Suprapubic skin (tissue), 4 donors: ENCODE results near the gene REEP6. TPM values are rescaled to one million over a fixed set of nuclear protein-coding genes. Genes with fewer than 3 reads are reported as not detected.

Source experiments
- DNase-seq, 2 donors: peaks; one replicate each; pipeline ENCODE4 v3.0.0-alpha.2; 2019; ENCODE audit warnings: low spot score in 2 of 2
- H3K27ac ChIP-seq: fragments of 200-600 bp; sonication (generic); one replicate; pipeline ENCODE4 v1.5.1; 2019
- H3K27me3 ChIP-seq: fragments of 200-600 bp; sonication (generic); one replicate; pipeline ENCODE4 v1.5.1; 2019
- H3K36me3 ChIP-seq: fragments of 200-600 bp; sonication (generic); one replicate; pipeline ENCODE4 v1.5.1; 2019
- H3K4me1 ChIP-seq: fragments of 200-600 bp; sonication (generic); one replicate; pipeline ENCODE4 v1.5.1; 2019
- H3K4me3 ChIP-seq: fragments of 200-600 bp; sonication (generic); one replicate; pipeline ENCODE4 v1.5.1; 2019; ENCODE audit warnings: mild to moderate bottlenecking
- H3K9me3 ChIP-seq: fragments of 200-600 bp; sonication (generic); one replicate; pipeline ENCODE4 v1.5.1; 2019
- CTCF ChIP-seq, 2 donors: fragments of 200-600 bp in 1 of 2; fragments of 450-650 bp in 1 of 2; sonication (generic) in 1 of 2; IDR thresholded peaks; one replicate each; pipeline ENCODE4 v1.5.1; 2016 to 2019; ENCODE audit warnings: antibody characterized with exemption in 2 of 2, mild to moderate bottlenecking in 1 of 2, moderate library complexity in 1 of 2
- EP300 ChIP-seq: sonication (generic); formaldehyde crosslinking; IDR thresholded peaks from one replicate; pipeline ENCODE4 v1.6.1; 2017; ENCODE audit warnings: antibody characterized with exemption
- POLR2A ChIP-seq, 2 donors: fragments of 450-650 bp; IDR thresholded peaks; one replicate each; pipeline ENCODE4 v1.6.1; 2017; ENCODE audit warnings: antibody characterized with exemption in 2 of 2, mild to moderate bottlenecking in 2 of 2, moderate library complexity in 2 of 2
- POLR2AphosphoS5 ChIP-seq, 3 donors: sonication (generic); formaldehyde crosslinking; IDR thresholded peaks; one replicate each; pipeline ENCODE4 v1.6.1; 2017; ENCODE audit warnings: antibody characterized with exemption in 3 of 3
- WGBS: methylation state at CpG from one replicate; pipeline ENCODE4 v1.1.5; 2018; 5-methylcytosine and 5-hydroxymethylcytosine counted together
- total RNA-seq, 4 donors: library from RNA; depleted of rRNA; stranded (reverse); fragments of >200 nt; gene quantifications; one replicate each; pipeline ENCODE4 v1.1.0, GENCODE V29; 2016

REEP6 gene
- total RNA-seq, 4 donors from 2014 or later: 3.2 to 11.8 (median 8.1) TPM

GRCh38 chr19:1520203-1520780, 29.3 kb downstream of the REEP6 start:
- Histone ChIP-seq H3K36me3 (no peaks in the 10 kb centered on the region), H3K27ac (no peak overlapping the region), H3K4me3 (no peak overlapping the region), H3K9me3 (no peaks in the 10 kb centered on the region), H3K27me3 (peaks cover 38% of the 10 kb centered on the region), H3K4me1 (peaks cover 13% of the 10 kb centered on the region)
- 82% methylated on average over 9 of the region's 17 CpGs for WGBS
- DNase-seq: no peak
- TF ChIP-seq EP300: no peak
- TF ChIP-seq POLR2A (IDR thresholded peaks at IDR 0.05): no peak
- TF ChIP-seq CTCF (IDR thresholded peaks at IDR 0.05): no peak
- no peak for TF ChIP-seq POLR2AphosphoS5 (IDR thresholded peaks at IDR 0.05)

DNA sequence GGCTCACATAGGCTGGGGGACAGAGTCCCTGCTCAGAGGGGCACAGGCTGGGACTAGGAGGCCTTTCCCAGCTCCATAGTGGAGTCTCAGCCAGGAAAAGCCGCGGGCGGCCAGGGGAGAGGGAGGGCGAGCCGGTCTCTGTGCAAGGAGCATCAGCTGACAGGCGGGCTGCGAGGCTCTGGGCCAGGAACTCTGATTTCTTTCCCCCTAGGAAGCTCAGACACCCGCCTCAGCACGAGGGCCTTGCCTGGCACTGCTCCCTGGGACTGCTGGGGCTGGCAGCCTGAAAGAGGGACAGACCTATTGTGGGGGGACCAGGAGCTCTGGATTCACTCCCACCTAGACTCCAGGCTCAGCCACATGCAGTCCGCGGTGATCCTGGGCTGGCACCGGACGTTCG, 30.7 kb downstream of the REEP6 start:
- WGBS: 65% methylated on average over 4 of the region's 14 CpGs

DNA sequence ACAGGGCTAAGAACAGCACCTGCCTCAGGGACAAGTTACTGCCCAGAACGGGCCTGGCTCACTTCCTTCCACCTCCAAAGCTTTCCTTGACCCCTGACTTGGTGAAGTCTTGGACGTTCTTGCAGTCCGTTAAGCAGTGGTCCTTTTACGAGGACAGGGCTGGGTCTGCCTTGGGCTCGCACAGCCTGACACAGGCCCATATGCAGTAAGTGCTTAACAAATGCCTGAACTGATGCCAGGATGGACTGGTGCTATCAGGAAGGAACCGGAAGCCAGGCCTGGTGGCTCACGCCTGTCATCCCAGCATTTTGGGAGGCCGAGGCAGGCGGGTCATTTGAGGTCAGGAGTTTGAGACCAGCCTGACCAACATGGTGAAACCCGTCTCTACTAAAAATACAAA, 31.1 kb downstream of the REEP6 start:
- H3K4me1 ChIP-seq: peaks cover 13% of the 10 kb centered on the region
- no peak for TF ChIP-seq CTCF (IDR thresholded peaks at IDR 0.05)
- no peak for TF ChIP-seq POLR2AphosphoS5 (IDR thresholded peaks at IDR 0.05)
- TF ChIP-seq POLR2A (IDR thresholded peaks at IDR 0.05): no peak
- no peak for TF ChIP-seq EP300
- no peaks in the 10 kb centered on the region for H3K36me3 ChIP-seq
- H3K4me3 ChIP-seq: no peak overlapping the region
- DNase-seq: no peak
- peaks cover 56% of the 10 kb centered on the region for H3K27me3 ChIP-seq
- H3K27ac ChIP-seq: no peak overlapping the region
- 73% methylated on average over 10 of the region's 10 CpGs for WGBS
- no peaks in the 10 kb centered on the region for H3K9me3 ChIP-seq

More for the DNA sequence above, 30.7 kb downstream of the REEP6 start:
- Histone ChIP-seq H3K27ac (no peak overlapping the region), H3K9me3 (no peaks in the 10 kb centered on the region), H3K4me3 (no peak overlapping the region), H3K4me1 (peaks cover 13% of the 10 kb centered on the region), H3K27me3 (peaks cover 52% of the 10 kb centered on the region), H3K36me3 (no peaks in the 10 kb centered on the region)
- DNase-seq: no peak
- TF ChIP-seq POLR2AphosphoS5 (IDR thresholded peaks at IDR 0.05): no peak
- TF ChIP-seq CTCF (IDR thresholded peaks at IDR 0.05): no peak
- TF ChIP-seq EP300: no peak
- no peak for TF ChIP-seq POLR2A (IDR thresholded peaks at IDR 0.05)

- peaks cover 13% of the 10 kb centered on the region for H3K4me1 ChIP-seq
- no peak for DNase-seq
- no peak overlapping the region for H3K27ac ChIP-seq
- TF ChIP-seq CTCF (IDR thresholded peaks at IDR 0.05): no peak
- no peak for TF ChIP-seq POLR2AphosphoS5 (IDR thresholded peaks at IDR 0.05)
- TF ChIP-seq EP300: no peak
- TF ChIP-seq POLR2A (IDR thresholded peaks at IDR 0.05): no peak
- 40% methylated on average over 1 of the region's 18 CpGs for WGBS
- no peaks in the 10 kb centered on the region for H3K9me3 ChIP-seq
- peaks cover 64% of the 10 kb centered on the region for H3K27me3 ChIP-seq
- no peak overlapping the region for H3K4me3 ChIP-seq
- H3K36me3 ChIP-seq: no peaks in the 10 kb centered on the region
Measured at GRCh38 chr19:1522838-1523237, 31.9 kb downstream of the REEP6 start.

GRCh38 chr19:1523412-1524286, 32.7 kb downstream of the REEP6 start, which contains the start of gene PLK5:
Gene PLK5 (plus strand): TSS chr19:1524077. CDS start chr19:1526997, 2,920 bp downstream.
- DNase-seq: no peak
- Histone ChIP-seq H3K4me3 (peak within 1 kb of the TSS; percentile 46), H3K9me3 (no peaks in the 10 kb centered on the region), H3K27me3 (peaks cover 68% of the 10 kb centered on the region), H3K36me3 (no peaks in the 10 kb centered on the region), H3K27ac (no peak within 1 kb of the TSS), H3K4me1 (peaks cover 13% of the 10 kb centered on the region)
- WGBS: 100% methylated on average over 1 of the region's 92 CpGs
- TF ChIP-seq CTCF (IDR thresholded peaks at IDR 0.05) (no peak), POLR2AphosphoS5 (IDR thresholded peaks at IDR 0.05) (no peak), EP300 (no peak), POLR2A (IDR thresholded peaks at IDR 0.05) (no peak)
